Neural crest cell (in vitro differentiated cells): ENCODE measurements around the gene ATP6V0C. TPM values are rescaled to one million over a fixed set of nuclear protein-coding genes. Genes with fewer than 3 reads are reported as not detected.
A peak's percentile ranks its signal among the peaks of the same experiment; 100 is the strongest.

Experiments
- DNase-seq: peaks from one replicate; pipeline ENCODE4 v3.0.0; 2021; ENCODE audit warnings: low read depth, mixed read lengths, low spot score
- H3K27ac Mint-ChIP-seq: one replicate; pipeline ENCODE4 v1.8.0; 2021; ENCODE audit warnings: mild to moderate bottlenecking, mixed read lengths; ENCODE audit not compliant: unreplicated experiment
- H3K27me3 Mint-ChIP-seq: 2 replicates; pipeline ENCODE4 v1.8.0; 2021; ENCODE audit warnings: low read depth, mild to moderate bottlenecking, mixed read lengths
- H3K36me3 Mint-ChIP-seq: 2 replicates; pipeline ENCODE4 v1.8.0; 2021; ENCODE audit warnings: low read depth, mild to moderate bottlenecking, mixed read lengths
- H3K4me1 Mint-ChIP-seq: 2 replicates; pipeline ENCODE4 v1.8.0; 2021; ENCODE audit warnings: mixed read lengths
- H3K4me3 Mint-ChIP-seq: one replicate; pipeline ENCODE4 v1.8.0; 2021; ENCODE audit warnings: mild to moderate bottlenecking, mixed read lengths
- H3K9me3 Mint-ChIP-seq: 2 replicates; pipeline ENCODE4 v1.8.0; 2021; ENCODE audit warnings: mixed read lengths
- CTCF ChIP-seq: fragments of 200-600 bp; sonication (generic); conservative IDR thresholded peaks from 2 replicates; pipeline ENCODE4 v1.5.0; 2021; ENCODE audit warnings: antibody characterized with exemption, mild to moderate bottlenecking
- total RNA-seq: library from RNA; stranded (reverse); gene quantifications from 2 replicates; pipeline ENCODE4 v1.2.1, GENCODE V29; 2021

The ATP6V0C gene
- total RNA-seq, 1 donor from 2014 or later = 154 TPM

- Mint-ChIP-seq H3K27ac (no peak overlapping the region), H3K27me3 (peaks cover 7% of the 10 kb centered on the region), H3K4me3 (peak overlapping the region; percentile 71), H3K36me3 (peaks cover 6% of the 10 kb centered on the region), H3K4me1 (peaks cover 12% of the 10 kb centered on the region), H3K9me3 (no peaks in the 10 kb centered on the region)
- DNase-seq = no peak
- no peak for TF ChIP-seq CTCF
These were observed 10.7 kb downstream of the ATP6V0C start for GRCh38 chr16:2524339-2524938.

GRCh38 chr16:2526135-2526534, 12.4 kb downstream of the ATP6V0C start:
- Mint-ChIP-seq H3K36me3 (peaks cover 6% of the 10 kb centered on the region), H3K27me3 (peaks cover 4% of the 10 kb centered on the region), H3K9me3 (no peaks in the 10 kb centered on the region), H3K27ac (no peak overlapping the region), H3K4me3 (no peak overlapping the region), H3K4me1 (peaks cover 3% of the 10 kb centered on the region)
- no peak for DNase-seq
- TF ChIP-seq CTCF = no peak

- Mint-ChIP-seq H3K4me1 (peaks cover under 1% of the 10 kb centered on the region), H3K27me3 (no peaks in the 10 kb centered on the region)
These were observed 13.5 kb downstream of the ATP6V0C start for GRCh38 chr16:2527071-2527783.

GRCh38 chr16:2527784-2528100, 14.0 kb downstream of the ATP6V0C start:
- Mint-ChIP-seq H3K27ac (no peak overlapping the region), H3K9me3 (no peaks in the 10 kb centered on the region), H3K36me3 (peaks cover 6% of the 10 kb centered on the region), H3K27me3 (peaks cover 3% of the 10 kb centered on the region), H3K4me1 (peaks cover 6% of the 10 kb centered on the region), H3K4me3 (no peak overlapping the region)
- no peak for DNase-seq
- no peak for TF ChIP-seq CTCF

More at GRCh38 chr16:2527071-2527783, 13.5 kb downstream of the ATP6V0C start:
- Mint-ChIP-seq H3K9me3 (no peaks in the 10 kb centered on the region), H3K36me3 (peaks cover 6% of the 10 kb centered on the region), H3K4me3 (no peak overlapping the region), H3K27ac (no peak overlapping the region)
- no peak for DNase-seq
- TF ChIP-seq CTCF = no peak

GRCh38 chr16:2528161-2529060, 14.7 kb downstream of the ATP6V0C start:
- H3K4me1 Mint-ChIP-seq = peaks cover 9% of the 10 kb centered on the region
- no peaks in the 10 kb centered on the region for H3K9me3 Mint-ChIP-seq
- H3K27me3 Mint-ChIP-seq = peaks cover 5% of the 10 kb centered on the region
- H3K27ac Mint-ChIP-seq = no peak overlapping the region
- TF ChIP-seq CTCF = no peak
- no peak overlapping the region for H3K4me3 Mint-ChIP-seq
- no peak for DNase-seq
- H3K36me3 Mint-ChIP-seq = peaks cover 6% of the 10 kb centered on the region
